SK-N-SH (cell line): ENCODE results near the gene CTSO.

Experiments used
- CTCF ChIP-seq: fragments of 200-600 bp; sonication (generic); IDR thresholded peaks from 2 replicates; pipeline ENCODE4 v1.6.1; 2017; ENCODE audit warnings: antibody characterized with exemption, mild to moderate bottlenecking, moderate library complexity
- EZH2phosphoT487 ChIP-seq: fragments of 200-600 bp; sonication (generic); IDR thresholded peaks from 2 replicates; pipeline ENCODE4 v1.6.1; 2017; ENCODE audit warnings: low read depth, mixed run types, mild to moderate bottlenecking, antibody characterized with exemption, moderate library complexity, borderline replicate concordance
- POLR2AphosphoS5 ChIP-seq: IDR thresholded peaks from 2 replicates; pipeline ENCODE4 v1.6.1; 2012; ENCODE audit warnings: low read depth, low read length
- RAD21 ChIP-seq: IDR thresholded peaks from 2 replicates; pipeline ENCODE4 v1.6.1; 2012; ENCODE audit warnings: mild to moderate bottlenecking, low read length
- RCOR1 ChIP-seq: fragments of 150-350 bp; IDR thresholded peaks from 2 replicates; pipeline ENCODE4 v1.6.1; 2017; ENCODE audit warnings: antibody characterized with exemption, low read length
- REST ChIP-seq: IDR thresholded peaks from 2 replicates; pipeline ENCODE4 v1.6.1; 2012; ENCODE audit warnings: mild to moderate bottlenecking, low read depth, low read length, moderate library complexity
- TEAD4 ChIP-seq: IDR thresholded peaks from 2 replicates; pipeline ENCODE4 v1.4.0; 2012; ENCODE audit warnings: mild to moderate bottlenecking, borderline replicate concordance; ENCODE audit not compliant: insufficient read depth
- ZBTB33 ChIP-seq: IDR thresholded peaks from 2 replicates; pipeline ENCODE4 v1.4.0; 2012; ENCODE audit warnings: low read depth, borderline replicate concordance
- TF ChIP-seq, protein P1 (sequence below): IDR thresholded peaks from 2 replicates; pipeline ENCODE4 v1.4.0; 2012; ENCODE audit warnings: low read depth

- no peak for TF ChIP-seq REST
- no peak for TF ChIP-seq CTCF
- no peak for TF ChIP-seq POLR2AphosphoS5
- no peak for TF ChIP-seq TEAD4
- no peak for TF ChIP-seq ZBTB33
- TF ChIP-seq RAD21 = no peak
- TF ChIP-seq, protein P1, sequence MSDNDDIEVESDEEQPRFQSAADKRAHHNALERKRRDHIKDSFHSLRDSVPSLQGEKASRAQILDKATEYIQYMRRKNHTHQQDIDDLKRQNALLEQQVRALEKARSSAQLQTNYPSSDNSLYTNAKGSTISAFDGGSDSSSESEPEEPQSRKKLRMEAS = no peak
- TF ChIP-seq RCOR1 = no peak
- no peak for TF ChIP-seq EZH2phosphoT487
Observed at GRCh38 chr4:155929833-155930232, 23.8 kb downstream of the CTSO start.
